Measurements from ENCODE around the gene PRR5.
A peak's percentile ranks its signal among the peaks of the same experiment; 100 is the strongest.

Gene PRR5

DNA sequence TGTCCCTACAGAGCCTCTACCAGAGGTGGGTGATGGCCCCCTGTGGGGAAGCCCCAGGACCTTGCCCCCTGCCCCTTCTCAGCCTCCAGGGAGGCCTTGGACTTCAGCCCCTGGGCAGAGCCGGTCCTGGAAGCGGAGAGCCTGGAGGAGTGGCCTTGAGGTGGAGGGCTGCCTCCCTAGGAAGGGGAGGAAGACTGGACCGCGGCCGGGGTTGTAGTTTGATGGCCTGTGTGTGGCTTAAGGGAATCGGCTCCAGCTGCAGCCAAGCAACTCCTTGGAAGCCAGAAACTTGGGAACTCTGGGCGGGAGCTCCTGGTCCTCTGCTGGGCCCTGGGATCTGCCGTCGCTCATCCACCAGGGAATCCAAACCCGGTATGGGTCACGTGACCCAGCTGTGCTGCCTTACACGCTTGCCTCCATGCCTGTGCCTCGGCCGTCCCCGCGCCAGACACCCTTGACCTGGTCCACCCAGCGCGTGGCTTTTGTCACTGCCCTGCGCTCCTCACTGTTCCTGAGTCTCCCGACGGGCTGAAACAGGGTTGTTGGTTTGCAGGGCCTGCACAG, 26.8 kb downstream of the PRR5 start:
- in situ Hi-C loops (cut with HindIII; ENCODE audit: low sequenced_read_pairs), result no loop called here
- no peak for DNase-seq (ENCODE audit: low read depth)
- TF ChIP-seq, protein P1, sequence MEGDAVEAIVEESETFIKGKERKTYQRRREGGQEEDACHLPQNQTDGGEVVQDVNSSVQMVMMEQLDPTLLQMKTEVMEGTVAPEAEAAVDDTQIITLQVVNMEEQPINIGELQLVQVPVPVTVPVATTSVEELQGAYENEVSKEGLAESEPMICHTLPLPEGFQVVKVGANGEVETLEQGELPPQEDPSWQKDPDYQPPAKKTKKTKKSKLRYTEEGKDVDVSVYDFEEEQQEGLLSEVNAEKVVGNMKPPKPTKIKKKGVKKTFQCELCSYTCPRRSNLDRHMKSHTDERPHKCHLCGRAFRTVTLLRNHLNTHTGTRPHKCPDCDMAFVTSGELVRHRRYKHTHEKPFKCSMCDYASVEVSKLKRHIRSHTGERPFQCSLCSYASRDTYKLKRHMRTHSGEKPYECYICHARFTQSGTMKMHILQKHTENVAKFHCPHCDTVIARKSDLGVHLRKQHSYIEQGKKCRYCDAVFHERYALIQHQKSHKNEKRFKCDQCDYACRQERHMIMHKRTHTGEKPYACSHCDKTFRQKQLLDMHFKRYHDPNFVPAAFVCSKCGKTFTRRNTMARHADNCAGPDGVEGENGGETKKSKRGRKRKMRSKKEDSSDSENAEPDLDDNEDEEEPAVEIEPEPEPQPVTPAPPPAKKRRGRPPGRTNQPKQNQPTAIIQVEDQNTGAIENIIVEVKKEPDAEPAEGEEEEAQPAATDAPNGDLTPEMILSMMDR (IDR thresholded peaks at IDR 0.05; ENCODE audit: low read depth, low read length, missing control alignments), result no peak
- no peak overlapping the region for H3K4me3 ChIP-seq (ENCODE audit: low read depth, low read length)

DNA sequence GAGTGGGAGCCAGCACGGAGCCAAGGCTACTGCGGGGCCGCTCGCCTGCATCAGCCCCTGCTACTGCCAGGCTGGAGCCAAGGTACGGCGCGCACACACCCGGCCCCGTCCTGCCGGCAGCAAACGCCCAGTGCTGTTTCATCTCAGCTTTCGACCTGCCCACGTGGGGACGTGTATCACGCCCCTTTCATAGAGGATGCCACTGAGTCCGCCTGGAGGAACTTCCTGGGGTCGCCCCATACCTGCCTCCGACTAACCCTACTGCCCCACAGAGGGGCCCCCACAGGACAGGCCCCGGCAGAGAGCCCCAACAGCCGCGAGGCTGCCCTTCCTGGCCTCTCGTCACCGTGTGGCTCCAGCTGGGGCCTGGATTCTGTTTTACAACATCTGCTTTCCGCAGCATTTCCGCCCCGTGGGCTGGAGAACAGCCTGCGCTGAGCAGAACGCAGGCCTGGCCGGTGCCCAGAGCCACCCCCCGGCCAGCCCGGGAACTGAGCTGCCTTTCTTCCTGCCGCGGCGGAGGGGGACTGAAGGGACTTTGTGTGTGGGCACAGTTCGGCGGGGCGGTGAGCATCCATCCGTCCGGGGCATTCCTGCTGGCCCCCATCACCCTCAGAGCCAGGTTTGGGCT, 27.5 kb downstream of the PRR5 start:
- TF ChIP-seq, protein P1 (IDR thresholded peaks at IDR 0.05; ENCODE audit: low read depth, low read length, missing control alignments), result peak; percentile 43
- in situ Hi-C loops (cut with HindIII; ENCODE audit: low sequenced_read_pairs), result no loop called here
- no peak overlapping the region for H3K4me3 ChIP-seq (ENCODE audit: low read depth, low read length)
- DNase-seq (ENCODE audit: low read depth), result peak; percentile 23

DNA sequence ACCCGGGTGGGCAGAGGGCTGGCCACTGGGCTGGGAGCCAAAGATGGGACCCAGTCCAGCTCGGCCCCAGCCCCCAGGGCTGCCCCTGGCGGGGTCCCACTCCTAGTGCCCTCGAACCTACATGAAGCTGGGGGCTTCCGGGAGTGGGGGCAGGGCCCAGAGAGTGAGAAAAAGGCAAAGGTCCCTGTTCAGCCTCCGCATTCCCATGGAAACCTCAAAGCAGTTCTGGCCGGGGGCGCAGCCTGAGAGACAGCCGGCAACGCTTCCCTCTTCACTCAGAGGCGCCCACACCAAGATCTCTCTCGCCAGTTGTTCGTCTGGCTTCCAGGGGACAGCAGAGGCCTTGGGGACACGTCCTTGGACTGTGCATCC, 28.0 kb downstream of the PRR5 start:
- TF ChIP-seq, protein P1 (IDR thresholded peaks at IDR 0.05; ENCODE audit: low read depth, low read length, missing control alignments), result no peak
- in situ Hi-C loops (cut with HindIII; ENCODE audit: low sequenced_read_pairs), result no loop called here
- H3K4me3 ChIP-seq (ENCODE audit: low read depth, low read length), result no peak overlapping the region
- no peak for DNase-seq (ENCODE audit: low read depth)

DNA sequence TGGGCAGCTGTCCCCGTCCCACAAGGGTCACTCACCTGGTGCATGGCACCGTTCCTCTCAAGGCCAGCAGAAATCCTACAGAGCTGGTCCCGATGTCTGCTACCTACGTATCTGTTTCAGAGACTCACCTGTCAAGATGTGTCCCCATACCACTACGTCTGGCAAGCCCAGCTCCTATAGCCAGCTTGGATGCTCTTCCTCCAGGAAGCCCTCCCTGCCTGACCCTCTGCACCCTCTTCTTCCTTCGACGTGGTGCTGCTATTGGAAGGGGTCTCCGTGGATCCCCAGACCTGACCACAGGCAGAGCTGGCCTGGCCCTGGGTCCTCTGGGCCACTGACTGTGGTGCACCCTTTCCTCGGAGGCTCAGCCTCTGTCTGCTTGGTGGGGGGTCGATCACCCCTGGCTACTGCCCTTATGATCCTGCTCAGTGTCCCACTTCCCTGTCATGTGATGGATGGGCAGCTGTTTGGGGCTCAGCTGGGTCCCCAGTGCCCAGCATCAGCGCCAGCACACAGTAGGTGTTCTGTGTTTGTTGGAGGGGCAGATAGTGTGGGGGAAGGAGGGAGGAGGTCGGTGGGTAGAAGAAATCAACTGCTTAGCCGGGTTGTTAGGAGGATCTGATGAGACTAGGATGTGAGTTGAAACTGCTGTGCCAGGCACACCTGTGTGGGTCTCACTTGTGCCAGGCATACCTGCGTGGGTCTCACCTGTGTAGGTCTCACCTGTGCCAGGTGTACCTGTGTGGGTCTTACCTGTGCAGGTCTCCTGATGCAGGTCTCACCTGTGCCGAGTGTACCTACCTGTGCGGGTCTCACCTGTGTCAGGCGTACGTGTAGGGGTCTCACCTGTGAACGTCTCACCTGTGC, 28.7 kb downstream of the PRR5 start:
- TF ChIP-seq, protein P1 (IDR thresholded peaks at IDR 0.05; ENCODE audit: low read depth, low read length, missing control alignments), result no peak
- in situ Hi-C loops (cut with HindIII; ENCODE audit: low sequenced_read_pairs), result no loop called here
- no peak for DNase-seq (ENCODE audit: low read depth)
- no peak overlapping the region for H3K4me3 ChIP-seq (ENCODE audit: low read depth, low read length)

DNA sequence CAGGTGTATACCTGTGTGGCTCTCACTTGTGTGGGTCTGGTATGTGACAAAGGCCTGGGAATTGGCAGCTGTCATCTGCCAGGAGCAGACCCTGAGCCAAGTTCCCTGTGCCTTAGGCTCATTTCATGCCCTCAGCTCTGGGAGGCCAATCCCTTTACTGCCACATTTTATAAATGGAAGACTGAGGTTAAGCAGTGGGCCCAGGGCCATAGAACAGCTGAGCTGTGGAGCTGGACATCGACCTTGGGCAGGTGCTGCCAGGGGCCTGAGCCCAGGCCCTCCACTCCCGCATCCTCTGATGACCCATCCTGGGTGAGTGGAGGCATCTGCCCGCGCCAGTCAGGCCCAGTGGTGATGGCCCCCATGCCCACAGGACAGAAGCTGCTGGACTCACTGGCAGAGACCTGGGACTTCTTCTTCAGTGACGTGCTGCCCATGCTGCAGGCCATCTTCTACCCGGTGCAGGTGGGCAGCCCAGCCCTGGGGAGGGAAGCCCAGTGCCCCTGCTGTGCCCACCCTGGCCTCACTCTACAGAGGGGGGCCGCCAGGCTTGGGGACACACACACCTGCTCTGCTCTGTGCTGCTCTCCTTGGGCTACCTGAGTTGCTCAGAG, 29.5 kb downstream of the PRR5 start:
- TF ChIP-seq, protein P1 (IDR thresholded peaks at IDR 0.05; ENCODE audit: low read depth, low read length, missing control alignments), result no peak
- DNase-seq (ENCODE audit: low read depth), result no peak
- H3K4me3 ChIP-seq (ENCODE audit: low read depth, low read length), result no peak overlapping the region
- in situ Hi-C loops (cut with HindIII; ENCODE audit: low sequenced_read_pairs), result no loop called here

DNA sequence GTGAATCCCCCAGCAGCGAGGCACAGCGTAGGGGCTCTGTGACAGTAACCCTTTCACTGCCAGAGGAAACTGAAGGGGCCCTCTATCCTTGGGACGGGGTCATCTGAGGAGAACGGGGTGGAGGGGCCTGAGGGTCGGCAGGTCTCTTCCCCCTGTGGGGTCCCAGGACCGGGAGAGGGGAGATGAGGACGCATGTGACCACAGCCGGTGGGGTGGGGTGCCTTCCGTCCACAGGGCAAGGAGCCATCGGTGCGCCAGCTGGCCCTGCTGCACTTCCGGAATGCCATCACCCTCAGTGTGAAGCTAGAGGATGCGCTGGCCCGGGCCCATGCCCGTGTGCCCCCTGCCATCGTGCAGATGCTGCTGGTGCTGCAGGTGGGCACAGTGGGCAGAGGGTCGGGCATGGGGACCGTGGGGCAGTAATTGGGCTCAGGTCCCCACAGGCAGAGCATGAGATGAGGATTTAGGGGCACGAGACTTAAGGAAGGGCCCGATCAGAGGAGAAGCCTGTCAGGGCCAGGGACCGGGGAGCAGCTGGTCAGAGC, 30.1 kb downstream of the PRR5 start:
- no peak for DNase-seq (ENCODE audit: low read depth)
- in situ Hi-C loops (cut with HindIII; ENCODE audit: low sequenced_read_pairs), result no loop called here
- H3K4me3 ChIP-seq (ENCODE audit: low read depth, low read length), result no peak overlapping the region
- TF ChIP-seq, protein P1 (IDR thresholded peaks at IDR 0.05; ENCODE audit: low read depth, low read length, missing control alignments), result no peak

Measured in astrocyte of the cerebellum (primary cell).